Measurements from ENCODE around the gene PEAR1.
A peak's percentile ranks its signal among the peaks of the same experiment; 100 is the strongest.

The PEAR1 gene, protein sequence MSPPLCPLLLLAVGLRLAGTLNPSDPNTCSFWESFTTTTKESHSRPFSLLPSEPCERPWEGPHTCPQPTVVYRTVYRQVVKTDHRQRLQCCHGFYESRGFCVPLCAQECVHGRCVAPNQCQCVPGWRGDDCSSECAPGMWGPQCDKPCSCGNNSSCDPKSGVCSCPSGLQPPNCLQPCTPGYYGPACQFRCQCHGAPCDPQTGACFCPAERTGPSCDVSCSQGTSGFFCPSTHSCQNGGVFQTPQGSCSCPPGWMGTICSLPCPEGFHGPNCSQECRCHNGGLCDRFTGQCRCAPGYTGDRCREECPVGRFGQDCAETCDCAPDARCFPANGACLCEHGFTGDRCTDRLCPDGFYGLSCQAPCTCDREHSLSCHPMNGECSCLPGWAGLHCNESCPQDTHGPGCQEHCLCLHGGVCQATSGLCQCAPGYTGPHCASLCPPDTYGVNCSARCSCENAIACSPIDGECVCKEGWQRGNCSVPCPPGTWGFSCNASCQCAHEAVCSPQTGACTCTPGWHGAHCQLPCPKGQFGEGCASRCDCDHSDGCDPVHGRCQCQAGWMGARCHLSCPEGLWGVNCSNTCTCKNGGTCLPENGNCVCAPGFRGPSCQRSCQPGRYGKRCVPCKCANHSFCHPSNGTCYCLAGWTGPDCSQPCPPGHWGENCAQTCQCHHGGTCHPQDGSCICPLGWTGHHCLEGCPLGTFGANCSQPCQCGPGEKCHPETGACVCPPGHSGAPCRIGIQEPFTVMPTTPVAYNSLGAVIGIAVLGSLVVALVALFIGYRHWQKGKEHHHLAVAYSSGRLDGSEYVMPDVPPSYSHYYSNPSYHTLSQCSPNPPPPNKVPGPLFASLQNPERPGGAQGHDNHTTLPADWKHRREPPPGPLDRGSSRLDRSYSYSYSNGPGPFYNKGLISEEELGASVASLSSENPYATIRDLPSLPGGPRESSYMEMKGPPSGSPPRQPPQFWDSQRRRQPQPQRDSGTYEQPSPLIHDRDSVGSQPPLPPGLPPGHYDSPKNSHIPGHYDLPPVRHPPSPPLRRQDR

DNA sequence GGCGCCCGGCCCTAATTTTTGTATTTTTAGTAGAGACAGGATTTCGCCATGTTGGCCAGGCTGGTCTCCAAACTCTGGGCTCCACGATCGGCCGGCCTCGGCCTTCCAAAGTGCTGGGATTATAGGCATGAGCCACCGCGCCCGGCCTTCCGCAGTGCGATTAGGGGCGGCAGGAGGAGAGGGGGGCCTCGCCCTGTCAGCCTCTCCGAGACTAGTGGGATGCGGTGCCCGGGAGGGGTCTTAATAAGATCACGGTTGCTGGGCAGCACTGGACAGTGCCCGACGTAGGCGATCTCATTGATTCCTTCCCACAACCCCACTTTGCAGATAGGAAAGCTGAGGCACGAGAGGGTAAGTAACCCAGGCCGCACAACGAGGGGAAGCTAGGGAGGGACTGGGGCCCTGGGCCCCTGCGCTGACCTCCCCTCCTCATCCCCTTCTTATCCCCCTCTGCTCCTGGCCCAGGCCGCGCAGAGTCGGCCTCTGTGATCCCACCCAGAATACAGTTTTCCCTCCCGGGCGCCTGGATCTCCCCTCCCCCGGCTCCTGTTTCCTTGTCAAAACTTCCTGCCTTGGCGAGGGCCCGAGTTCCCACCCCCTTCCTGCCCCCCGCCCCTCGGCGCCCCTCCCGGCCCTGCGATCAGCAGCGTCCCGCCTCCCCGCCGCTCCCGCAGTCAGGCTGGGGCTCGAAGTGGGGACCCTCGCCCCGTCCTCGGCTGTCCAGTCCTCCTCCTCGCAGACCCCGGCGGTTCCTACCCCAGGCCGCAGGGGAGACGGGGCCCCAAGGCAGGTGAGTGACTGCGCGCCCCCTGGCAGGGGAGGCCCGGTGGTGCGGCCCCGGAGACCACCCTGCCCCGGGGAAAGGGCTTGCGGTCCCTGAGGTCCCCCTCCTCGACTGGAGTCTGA is at the start of gene PEAR1:
Gene PEAR1, plus strand, starts transcription at position 671 of the 906 bp plus-strand sequence. CDS start 10,209 bp downstream, outside the sequence.
- no peak for DNase-seq (ENCODE audit: low spot score)

DNA sequence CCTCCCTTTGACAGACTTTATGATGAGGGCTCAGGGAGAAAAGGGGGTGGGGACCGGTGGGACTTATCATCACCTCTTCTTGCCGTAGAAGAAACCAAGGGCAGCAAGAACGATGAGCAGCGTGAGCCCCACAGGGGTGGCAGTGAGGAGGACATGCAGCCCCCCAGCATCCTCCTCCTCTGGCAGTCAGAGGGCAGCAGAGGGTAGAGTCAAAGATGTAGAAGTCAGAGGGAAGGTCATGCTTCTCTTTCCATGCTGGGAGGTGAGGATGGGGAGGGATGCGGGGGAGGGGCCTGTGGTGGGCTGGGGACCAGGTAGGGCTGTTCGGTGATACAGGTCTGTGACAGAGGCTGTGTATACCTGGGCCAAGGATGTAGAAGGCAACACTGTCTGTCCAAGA is 49.4 kb upstream of the PEAR1 start:
- DNase-seq (ENCODE audit: low spot score), result no peak

DNA sequence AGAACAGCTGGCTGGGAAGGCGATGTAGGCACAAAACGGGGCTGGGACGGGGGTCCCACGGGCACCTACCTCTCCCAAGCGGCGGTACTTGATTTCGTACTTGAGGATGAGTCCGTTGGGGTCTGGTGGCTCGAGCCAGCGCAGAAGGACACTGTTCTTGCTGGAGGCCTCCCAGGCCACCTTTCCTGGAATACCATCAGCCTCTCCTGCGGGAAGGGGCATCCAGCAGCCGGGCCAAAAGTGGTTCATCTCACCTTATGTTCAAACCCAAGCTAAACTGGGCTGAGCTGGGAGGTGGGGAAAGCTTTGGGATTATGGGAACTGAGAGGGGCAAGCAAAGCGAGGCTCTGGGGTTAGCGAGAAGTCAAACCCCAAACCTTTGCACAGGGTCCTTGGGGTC is 48.9 kb upstream of the PEAR1 start:
- DNase-seq (ENCODE audit: low spot score), result no peak

DNA sequence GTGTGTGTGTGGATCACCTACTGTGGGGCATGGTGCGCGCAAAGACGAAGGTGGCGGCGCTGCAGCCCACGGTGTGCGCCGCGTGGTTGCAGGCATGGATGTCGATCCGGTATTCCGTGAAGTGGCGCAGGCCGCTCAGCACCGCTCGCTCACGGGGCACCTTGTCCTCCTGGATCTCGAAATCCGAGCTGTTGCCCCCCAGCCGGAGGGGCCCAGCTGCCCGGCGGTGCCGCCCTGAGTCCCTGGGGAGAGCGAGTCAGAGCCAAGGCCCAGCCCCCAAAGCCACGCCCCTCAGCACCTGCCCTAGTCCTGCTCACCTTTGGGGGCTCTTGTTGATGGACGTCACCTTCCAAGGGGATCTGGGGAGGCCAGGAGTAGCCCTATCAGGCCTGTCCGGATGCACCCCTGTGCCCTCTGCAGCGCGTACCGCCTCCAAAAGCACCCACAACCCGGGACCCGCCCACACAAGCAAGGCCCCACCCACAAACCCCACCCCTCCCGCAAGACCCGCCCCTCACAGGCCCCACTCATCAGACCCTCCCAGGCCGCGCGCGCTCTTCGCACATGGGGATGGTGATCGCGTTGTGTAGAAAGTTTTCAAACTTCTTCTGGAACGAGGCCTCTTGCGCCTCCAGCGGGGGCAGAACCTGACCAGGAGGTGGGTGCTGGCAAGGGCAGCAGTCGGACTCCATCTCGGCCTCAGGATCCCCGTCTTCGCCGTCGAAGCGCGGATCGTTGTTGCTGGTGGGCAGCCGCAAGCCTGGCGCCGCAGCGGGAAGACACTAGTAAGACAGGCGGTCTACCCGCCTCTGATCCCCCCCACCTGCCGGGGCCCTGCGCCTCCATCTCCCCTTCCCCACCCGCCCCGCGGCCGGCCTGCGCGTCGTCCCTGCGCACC is 48.2 kb upstream of the PEAR1 start:
- DNase-seq (ENCODE audit: low spot score), result peak; percentile 22

DNA sequence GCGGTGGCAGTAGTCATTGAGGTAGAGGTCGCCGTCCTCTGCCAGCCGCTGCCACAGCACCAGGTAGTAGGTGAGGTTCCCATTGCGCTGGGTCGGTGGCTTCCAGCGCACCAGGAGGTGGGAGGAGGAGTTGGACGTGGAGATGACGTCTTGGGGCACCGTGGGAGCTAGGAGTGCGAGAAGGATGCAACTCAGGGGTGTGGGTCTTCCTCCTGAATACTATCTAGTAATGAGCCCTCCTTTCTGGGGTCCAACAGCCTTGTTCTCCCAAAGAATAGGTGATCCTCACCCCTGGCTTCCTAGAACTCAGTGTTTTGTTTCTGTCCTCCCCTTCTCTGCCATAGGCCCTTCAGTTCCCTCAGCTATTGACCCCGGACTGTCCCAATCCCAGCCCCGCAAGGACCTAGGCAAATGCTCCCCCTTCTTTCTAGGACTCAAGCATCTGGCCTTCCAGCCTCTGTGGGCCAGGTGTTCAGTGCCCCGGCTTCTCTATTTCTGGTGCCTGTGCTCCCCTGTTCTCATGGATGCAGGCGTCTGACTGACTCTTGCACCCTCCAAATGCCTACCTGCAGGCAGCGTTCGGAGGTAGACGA is 47.5 kb upstream of the PEAR1 start:
- no peak for DNase-seq (ENCODE audit: low spot score)

DNA sequence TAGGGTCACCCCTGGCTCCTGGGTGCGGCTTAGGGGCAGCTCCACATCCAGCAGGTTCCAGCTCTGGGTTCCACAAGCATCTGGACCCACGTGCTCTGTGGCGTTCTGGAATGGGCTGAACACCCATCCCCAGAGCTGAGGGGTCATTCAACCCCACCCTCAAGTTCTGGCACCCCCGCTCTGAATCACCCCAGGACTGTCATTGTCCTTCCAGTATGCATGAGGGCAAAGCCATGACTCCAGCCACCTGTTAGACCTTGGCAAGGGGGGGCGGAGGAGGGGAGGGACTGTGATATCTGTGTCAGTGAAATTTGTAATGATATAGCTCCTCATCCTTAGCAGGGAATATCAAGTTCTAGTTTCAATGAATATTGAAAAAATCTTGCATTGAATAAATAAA is 46.9 kb upstream of the PEAR1 start:
- no peak for DNase-seq (ENCODE audit: low spot score)

DNA sequence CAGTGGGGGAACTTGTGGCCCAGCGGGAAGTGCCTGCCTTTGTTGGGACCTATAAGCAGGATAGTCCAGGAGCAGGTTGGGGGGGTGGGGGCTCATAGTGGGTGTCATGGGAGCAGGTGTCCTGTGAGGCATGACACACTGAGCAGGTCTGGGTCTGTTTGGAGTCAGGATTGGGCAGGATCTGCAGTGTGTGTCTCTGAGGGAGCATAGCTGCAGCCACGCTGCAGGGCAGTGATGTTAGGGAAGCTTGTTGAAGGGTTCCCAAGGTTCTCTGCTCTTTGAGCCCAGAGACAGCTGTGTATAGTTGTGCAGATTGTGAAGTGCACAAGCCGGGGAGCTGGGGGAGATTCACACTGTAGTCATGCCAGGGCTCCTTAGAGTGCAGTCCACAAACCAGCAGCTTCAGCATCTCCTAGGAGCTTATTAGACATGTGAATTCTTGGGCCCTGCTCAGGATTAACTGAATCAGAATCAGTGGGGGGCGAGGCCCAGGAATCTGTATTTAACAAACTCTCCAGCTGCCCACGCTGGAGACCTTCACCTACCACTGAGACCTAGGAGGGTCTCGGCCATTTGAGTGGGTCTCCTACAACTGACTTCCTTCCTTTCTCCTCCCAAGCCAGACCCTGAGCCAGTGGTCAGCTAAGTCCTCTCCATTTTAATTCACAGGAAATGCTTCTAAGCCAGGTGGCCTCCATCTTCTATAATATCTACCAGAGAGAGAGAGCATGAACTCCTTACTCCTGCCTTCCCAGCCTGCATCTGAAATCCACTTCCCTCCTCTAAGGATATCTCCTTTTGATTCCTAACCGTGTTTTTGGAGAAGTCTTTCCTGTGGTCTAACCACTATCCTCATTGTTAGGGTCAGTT is 45.7 kb upstream of the PEAR1 start:
- no peak for DNase-seq (ENCODE audit: low spot score)

DNA sequence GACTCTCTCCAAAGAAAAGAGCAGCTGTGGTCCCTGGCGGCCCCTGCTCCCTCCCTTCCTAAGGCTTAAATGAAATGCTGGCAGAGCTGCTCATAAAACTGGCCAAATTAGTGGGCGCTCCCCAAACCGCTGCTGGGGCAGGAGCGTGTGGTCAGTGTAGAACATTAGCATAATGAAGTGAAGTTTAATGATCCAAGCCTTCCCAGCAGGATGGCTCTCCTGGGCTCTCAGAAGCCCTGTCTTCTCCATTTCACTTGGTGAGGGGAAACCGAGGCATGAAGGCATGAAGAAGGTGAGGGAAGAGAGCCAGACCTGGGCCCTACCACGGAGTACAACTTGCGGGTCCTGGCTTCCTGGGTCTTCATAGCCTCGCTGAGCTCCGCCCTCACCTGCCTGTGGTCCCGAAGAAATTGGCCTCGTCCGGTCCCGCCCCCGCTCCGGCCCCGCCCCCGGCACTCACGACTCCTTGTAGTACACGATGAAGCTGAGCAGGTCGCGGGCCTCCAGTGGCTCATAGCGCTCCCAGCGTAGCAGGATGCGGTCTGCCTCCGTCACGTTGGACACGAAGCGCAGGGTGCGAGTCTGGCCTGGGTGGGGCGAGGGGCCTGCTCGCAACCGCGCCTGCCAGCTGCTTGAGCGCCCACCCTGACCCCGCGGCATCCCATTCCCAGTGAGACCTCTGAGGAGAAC is 44.9 kb upstream of the PEAR1 start:
- DNase-seq (ENCODE audit: low spot score), result peak; percentile 84

DNA sequence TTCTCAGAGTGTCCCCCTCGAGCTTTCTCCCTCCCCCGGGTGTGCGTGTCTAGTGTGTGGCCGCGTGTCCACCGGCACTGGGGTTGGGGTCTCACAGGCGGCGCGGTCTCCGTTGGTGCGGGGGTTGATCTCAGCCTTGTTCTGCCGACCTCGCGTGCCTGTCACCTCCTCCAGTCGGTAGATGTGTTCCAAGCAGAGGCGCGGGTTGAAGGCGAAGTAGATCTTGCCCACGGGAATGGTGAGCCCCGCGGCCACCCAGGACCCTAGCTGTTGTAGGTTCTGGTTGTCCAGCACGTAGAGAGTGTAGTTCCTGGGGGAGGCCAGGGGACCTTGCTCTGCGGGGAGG is 44.4 kb upstream of the PEAR1 start:
- no peak for DNase-seq (ENCODE audit: low spot score)

DNA sequence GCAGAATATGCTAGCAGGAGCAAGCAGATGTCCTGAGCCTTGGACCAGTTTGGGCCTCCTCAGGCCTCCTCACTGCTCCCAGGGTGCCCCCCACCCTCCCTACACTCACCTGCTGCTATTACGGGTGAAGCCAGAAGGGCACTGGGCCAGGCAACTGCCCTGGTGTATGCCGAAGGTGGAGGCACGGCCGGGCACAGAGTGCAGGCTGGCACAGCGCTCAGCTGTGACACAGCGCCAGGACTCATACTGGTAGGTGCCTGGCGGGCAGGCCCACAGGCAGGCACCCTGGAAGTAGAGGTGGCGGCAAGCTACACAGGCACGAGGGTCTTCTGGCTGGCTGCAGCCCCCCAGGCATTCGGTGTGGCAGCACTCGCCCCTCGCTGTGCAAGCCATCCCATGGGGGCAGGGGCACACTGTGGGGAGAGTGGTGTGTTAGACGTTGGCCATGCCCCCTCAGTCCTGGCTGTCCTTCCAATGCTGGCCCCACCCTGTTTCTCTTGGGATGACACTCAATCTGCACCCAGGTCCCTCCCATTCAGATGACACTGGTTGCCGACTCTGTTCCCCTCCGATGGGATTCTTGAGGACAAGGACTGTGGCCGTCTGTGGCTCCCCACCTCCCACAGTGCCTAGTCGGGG is 41.6 kb upstream of the PEAR1 start:
- DNase-seq (ENCODE audit: low spot score), result no peak

DNA sequence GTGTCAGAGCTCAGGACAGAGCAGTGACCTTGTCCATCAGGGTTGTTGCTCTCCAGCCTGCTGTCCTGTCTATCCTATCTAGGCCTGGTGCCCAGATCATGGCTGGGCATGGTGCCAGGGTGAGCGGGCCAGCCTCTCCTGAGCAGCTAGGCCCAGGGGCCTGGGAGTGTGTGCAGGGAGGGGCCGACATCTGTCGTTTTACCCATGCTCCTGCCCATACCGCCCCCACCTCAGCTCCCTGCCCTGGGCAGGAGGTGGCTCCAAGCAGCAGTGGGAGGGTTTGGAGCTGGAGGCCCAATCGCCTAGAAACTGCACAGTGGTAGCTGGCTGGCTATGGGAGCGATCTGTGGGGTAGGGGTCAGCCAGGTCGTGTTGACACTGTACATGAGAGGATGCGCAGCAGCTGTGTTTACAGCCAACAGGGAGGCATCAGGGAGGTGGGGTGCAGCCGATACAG is 41.1 kb upstream of the PEAR1 start:
- no peak for DNase-seq (ENCODE audit: low spot score)

DNA sequence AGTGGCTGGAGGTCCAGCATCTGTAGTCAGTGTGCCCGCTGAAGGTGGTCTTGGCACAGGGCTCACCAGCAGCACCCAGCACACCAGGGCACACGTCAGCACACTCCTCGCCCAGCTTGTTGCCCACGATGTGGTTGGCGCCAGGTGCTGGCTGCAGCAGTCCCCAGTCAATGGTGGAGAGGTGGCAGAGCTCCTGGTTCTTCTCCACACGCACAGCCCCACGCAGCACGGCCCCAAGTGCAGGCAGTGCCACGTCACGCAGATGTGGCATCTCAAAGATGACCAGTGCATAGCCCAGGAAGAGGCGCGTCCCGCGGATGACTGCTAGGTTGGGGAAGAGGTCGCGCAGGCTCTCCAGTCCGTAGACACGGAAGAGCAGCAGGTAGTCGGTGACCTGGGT is 39.8 kb upstream of the PEAR1 start:
- no peak for DNase-seq (ENCODE audit: low spot score)

DNA sequence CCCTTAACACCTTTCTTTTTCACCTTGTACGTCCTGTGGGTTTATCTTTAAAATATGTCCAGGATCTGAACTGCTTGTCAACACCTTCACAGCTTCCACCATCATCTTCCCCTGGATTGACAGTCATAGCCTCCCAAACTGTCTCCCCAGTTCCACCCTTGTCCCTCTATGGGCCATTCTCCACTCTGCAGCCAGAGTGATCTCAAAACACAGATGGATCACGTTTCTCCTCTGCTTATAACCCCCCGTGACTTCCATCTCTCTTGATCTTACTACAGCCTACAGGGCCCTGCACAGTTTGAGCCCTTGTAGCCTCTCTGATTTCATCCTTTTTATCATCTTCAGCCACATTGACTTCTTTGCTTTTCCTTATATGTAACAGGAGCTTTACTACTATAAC is 38.9 kb upstream of the PEAR1 start:
- no peak for DNase-seq (ENCODE audit: low spot score)

DNA sequence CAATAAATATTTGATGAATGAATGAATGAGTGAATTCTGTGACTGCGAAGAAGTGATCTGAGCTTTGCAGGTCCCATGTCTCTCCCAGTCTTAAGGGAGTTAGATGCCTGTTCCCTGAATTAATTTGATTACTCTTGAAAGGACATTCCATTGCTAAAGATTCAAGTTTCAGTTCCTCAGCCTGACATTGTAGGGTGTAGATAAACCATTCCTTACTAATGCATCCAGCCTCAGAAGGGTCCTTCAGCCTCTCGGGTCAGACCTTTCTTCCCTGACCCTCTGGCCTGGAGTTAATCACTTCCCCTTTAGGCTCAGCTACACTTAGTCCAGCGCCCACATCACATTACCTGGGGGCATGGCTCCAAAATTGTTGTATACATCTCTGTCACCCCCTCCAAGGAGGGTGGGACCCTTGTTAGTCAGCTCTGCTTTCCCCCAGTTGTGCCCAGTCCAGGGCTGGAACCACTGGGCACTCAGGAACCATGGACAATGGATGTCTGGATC is 37.2 kb upstream of the PEAR1 start:
- DNase-seq (ENCODE audit: low spot score), result no peak

DNA sequence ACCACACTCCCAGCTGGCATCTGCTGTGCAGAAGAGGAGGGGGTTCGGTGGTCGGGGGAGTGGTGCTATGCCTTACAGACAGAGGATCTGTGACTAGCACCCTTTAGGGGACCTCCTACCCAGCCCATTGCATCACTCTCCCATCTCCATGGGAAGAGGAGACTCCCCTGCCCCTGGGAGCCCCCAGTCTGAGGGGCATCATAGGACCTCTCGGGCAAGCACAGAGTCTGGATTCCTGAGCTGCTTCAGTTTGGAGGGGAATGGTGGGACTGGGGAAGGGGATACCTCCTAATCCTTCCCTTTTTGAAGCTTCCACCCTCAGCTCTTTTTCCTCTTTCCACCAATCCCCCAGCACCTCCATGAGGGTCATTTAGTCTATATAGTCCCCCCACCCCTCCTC is 36.0 kb upstream of the PEAR1 start:
- no peak for DNase-seq (ENCODE audit: low spot score)

DNA sequence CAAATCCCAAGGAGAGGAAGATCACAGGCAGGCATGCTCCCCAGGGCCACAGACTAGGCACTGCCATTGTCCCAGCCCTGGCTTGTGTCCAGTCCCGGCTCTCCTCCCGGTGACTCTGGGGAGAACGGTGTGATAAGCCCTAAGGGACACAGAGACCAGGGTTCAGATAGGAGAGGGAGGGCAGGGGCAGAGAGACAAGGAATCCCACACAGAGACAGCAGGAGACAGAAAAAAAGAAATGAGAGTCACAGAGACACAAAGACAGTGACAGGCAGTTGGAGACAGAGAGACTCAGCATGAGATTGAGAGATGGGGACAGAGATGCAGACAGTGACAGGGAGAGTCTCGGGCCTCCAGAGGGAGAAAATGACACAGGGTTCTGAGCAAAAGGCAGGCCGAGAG is 35.0 kb upstream of the PEAR1 start:
- DNase-seq (ENCODE audit: low spot score), result no peak

DNA sequence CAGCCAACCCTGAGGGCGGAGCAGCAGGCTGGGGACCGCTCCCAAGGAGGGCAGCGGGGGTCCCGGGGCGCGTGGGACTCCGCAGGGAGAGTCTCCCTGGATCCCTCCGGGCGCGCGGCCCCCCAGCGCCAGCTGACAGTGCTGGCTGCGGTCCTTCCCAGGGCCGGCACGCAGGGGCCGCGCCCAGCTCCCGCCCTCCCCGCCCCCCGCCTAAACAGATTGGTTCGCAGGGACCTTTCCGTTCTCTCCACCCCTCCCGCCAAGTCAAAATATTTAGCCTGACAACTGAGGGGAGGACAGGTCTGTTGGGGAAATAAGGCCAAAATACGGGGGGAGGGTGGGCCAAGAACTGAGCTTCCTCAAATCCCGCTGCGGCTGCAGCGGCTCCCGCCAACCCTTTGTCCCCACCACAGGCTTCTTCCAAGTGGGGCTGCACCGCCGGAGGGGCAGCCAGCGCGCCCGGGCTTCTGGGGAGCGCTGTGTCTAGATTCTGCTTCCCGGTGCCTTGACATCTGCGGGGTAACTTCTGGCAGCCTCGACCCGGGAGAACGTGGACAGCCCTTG is 34.5 kb upstream of the PEAR1 start, which contains the start of gene INSRR:
Gene INSRR, minus strand, starts transcription at position 159 of the 564 bp plus-strand sequence. CDS start 496 bp downstream, outside the sequence.
- DNase-seq (ENCODE audit: low spot score), result no peak
